PC-3 (cell line): Measurements from ENCODE around the gene INAFM2. TPM values are rescaled to one million over a fixed set of nuclear protein-coding genes. Genes with fewer than 3 reads are reported as not detected.

Experiments used
- ATAC-seq: fragments of 200-7000 bp; cut with Tn5 transposase; 2 replicates; pipeline ENCODE4 v1.9.1; 2020; ENCODE audit warnings: mild to moderate bottlenecking, moderate library complexity
- BruUV-seq: library from RNA; stranded (reverse); fragments of 400-500 nt; replicated peaks from 2 replicates; lab custom pipeline; 2021; lab: Mats Ljungman, UMichigan
- CTCF ChIA-PET: fragments of 300-600 bp; sonication (Branson Sonifier 250); formaldehyde crosslinking; loops from one replicate; lab custom pipeline; 2022; ENCODE audit warnings: antibody characterized with exemption; lab: Charles Lee
- POLR2A ChIA-PET: fragments of 300-600 bp; sonication (Branson Sonifier 250); formaldehyde crosslinking; loops from one replicate; lab custom pipeline; 2022; ENCODE audit warnings: antibody characterized with exemption; ENCODE audit not compliant: unreplicated experiment; lab: Charles Lee
- DNase-seq: peaks from one replicate; pipeline ENCODE4 v3.0.0-alpha.2; 2015
- H2AFZ ChIP-seq: fragments of 300-600 bp; sonication (generic); 2 replicates; pipeline ENCODE4 v1.6.0; 2016; ENCODE audit warnings: antibody characterized with exemption, low read length
- H3F3A ChIP-seq: fragments of 300-600 bp; sonication (generic); one replicate; pipeline ENCODE4 v1.6.0; 2017; ENCODE audit warnings: antibody characterized with exemption, low read length, control low read depth, mild to moderate bottlenecking; ENCODE audit not compliant: unreplicated experiment
- H3K27ac ChIP-seq: fragments of 300-600 bp; sonication (generic); 2 replicates; pipeline ENCODE4 v1.5.1; 2016; ENCODE audit warnings: mild to moderate bottlenecking, low read length
- H3K27me3 ChIP-seq: fragments of 300-600 bp; sonication (generic); 2 replicates; pipeline ENCODE4 v1.6.1; 2016; ENCODE audit warnings: low read length, mixed read lengths
- H3K36me3 ChIP-seq: fragments of 300-600 bp; sonication (generic); 2 replicates; pipeline ENCODE4 v1.6.1; 2016; ENCODE audit warnings: low read depth, mixed run types, low read length, mixed read lengths
- H3K4me1 ChIP-seq: fragments of 300-600 bp; sonication (generic); 2 replicates; pipeline ENCODE4 v1.5.1; 2016; ENCODE audit warnings: low read length; ENCODE audit not compliant: insufficient read depth
- H3K4me2 ChIP-seq: fragments of 300-600 bp; sonication (generic); 2 replicates; pipeline ENCODE4 v1.6.0; 2016; ENCODE audit warnings: low read length
- H3K4me3 ChIP-seq: fragments of 300-600 bp; sonication (generic); 2 replicates; pipeline ENCODE4 v1.5.1; 2016; ENCODE audit warnings: mild to moderate bottlenecking, low read length, mixed read lengths
- H3K79me2 ChIP-seq: fragments of 300-600 bp; sonication (generic); 2 replicates; pipeline ENCODE4 v1.6.1; 2017; ENCODE audit warnings: low read length, mixed read lengths
- H3K9ac ChIP-seq: fragments of 300-600 bp; sonication (generic); 2 replicates; pipeline ENCODE4 v1.6.0; 2016; ENCODE audit warnings: mild to moderate bottlenecking, low read length
- H3K9me2 ChIP-seq: fragments of 300-600 bp; sonication (generic); replicated peaks from 2 replicates; pipeline ENCODE4 v1.6.1; 2016; ENCODE audit warnings: mixed run types, low read length, mixed read lengths
- H3K9me3 ChIP-seq: fragments of 300-600 bp; sonication (generic); 2 replicates; pipeline ENCODE4 v1.6.1; 2016; ENCODE audit warnings: low read length, mixed read lengths
- H4K20me1 ChIP-seq: fragments of 300-600 bp; sonication (generic); 2 replicates; pipeline ENCODE4 v1.6.1; 2016; ENCODE audit warnings: low read length, mixed read lengths
- CTCF ChIP-seq: fragments of 300-600 bp; sonication (generic); conservative IDR thresholded peaks from 2 replicates; pipeline ENCODE4 v1.5.1; 2017; ENCODE audit warnings: antibody characterized with exemption, low read depth, mild to moderate bottlenecking, low read length
- EZH2 ChIP-seq: fragments of 300-600 bp; sonication (generic); IDR thresholded peaks from one replicate; pipeline ENCODE4 v1.6.1; 2017; ENCODE audit warnings: antibody characterized with exemption, mild to moderate bottlenecking, low read length; ENCODE audit not compliant: unreplicated experiment
- EZH2phosphoT487 ChIP-seq: fragments of 300-600 bp; sonication (generic); IDR thresholded peaks from 2 replicates; pipeline ENCODE4 v1.6.1; 2018; ENCODE audit warnings: mild to moderate bottlenecking, antibody characterized with exemption, low read length, borderline replicate concordance
- intact Hi-C: fragments of 100-400 bp; cut with micrococcal nuclease; formaldehyde crosslinking; loops from 2 replicates; pipeline ENCODE4 v1.9.0; 2023
- total RNA-seq: library from RNA; depleted of rRNA; stranded (reverse); fragments of >200 nt; gene quantifications from 2 replicates; pipeline ENCODE4 v1.2.3, GENCODE V29; 2014

INAFM2 gene
- total RNA-seq, 1 experiment from 2014 or later: 22.1 TPM

GRCh38 chr15:40289140-40289775 is 34.2 kb upstream of the INAFM2 start:
- H3K27ac ChIP-seq: no peak overlapping the region
- intact Hi-C loops: no loop called here
- no peaks in the 10 kb centered on the region for H3K79me2 ChIP-seq
- no peaks in the 10 kb centered on the region for H3F3A ChIP-seq
- no peak overlapping the region for H3K4me2 ChIP-seq
- H2AFZ ChIP-seq: no peak overlapping the region
- no peaks in the 10 kb centered on the region for H4K20me1 ChIP-seq
- ATAC-seq: peak; percentile 39
- POLR2A ChIA-PET: no interaction called here
- TF ChIP-seq CTCF: peak; percentile 21; the same call in 1 of the 2 replicates
- no peak for TF ChIP-seq EZH2
- no peak for TF ChIP-seq EZH2phosphoT487
- H3K9me3 ChIP-seq: no peaks in the 10 kb centered on the region
- H3K36me3 ChIP-seq: no peaks in the 10 kb centered on the region
- CTCF ChIA-PET: interaction anchor here (0.6 to 1.1 kb wide), 5 partner anchors 20 to 606 kb away, joined by 3 read pairs; no protein-coding TSS in a partner anchor
- no peak overlapping the region for H3K9ac ChIP-seq
- no peaks in the 10 kb centered on the region for H3K27me3 ChIP-seq
- H3K4me3 ChIP-seq: no peak overlapping the region
- H3K9me2 ChIP-seq: no peaks in the 10 kb centered on the region
- no TSS peak for BruUV-seq
- no peaks in the 10 kb centered on the region; the same call in 1 of the 2 replicates for H3K4me1 ChIP-seq
- peak; percentile 61 for DNase-seq

GRCh38 chr15:40290545-40290917 is 33.0 kb upstream of the INAFM2 start:
- Histone ChIP-seq H3K4me1 (no peaks in the 10 kb centered on the region; the same call in 1 of the 2 replicates), H3K9ac (no peak overlapping the region), H3F3A (no peaks in the 10 kb centered on the region), H3K9me2 (no peaks in the 10 kb centered on the region), H3K27me3 (no peaks in the 10 kb centered on the region), H4K20me1 (no peaks in the 10 kb centered on the region), H3K9me3 (no peaks in the 10 kb centered on the region), H2AFZ (no peak overlapping the region), H3K79me2 (no peaks in the 10 kb centered on the region), H3K36me3 (no peaks in the 10 kb centered on the region), H3K27ac (no peak overlapping the region), H3K4me2 (no peak overlapping the region), H3K4me3 (no peak overlapping the region)
- intact Hi-C loops: no loop called here
- no TSS peak for BruUV-seq
- DNase-seq: no peak
- ChIA-PET POLR2A (interaction anchor here (0.6 kb wide), 1 partner anchor 17 kb away, joined by 3 read pairs; no protein-coding TSS in a partner anchor), CTCF (interaction anchor here (0.6 to 1.4 kb wide), 5 partner anchors 11 to 229 kb away, joined by 3 to 4 read pairs (median 3); no protein-coding TSS in a partner anchor)
- TF ChIP-seq EZH2phosphoT487 (no peak), CTCF (no peak), EZH2 (no peak)
- no peak for ATAC-seq
